NCI-H526 (cell line): Measurements from ENCODE around the gene TEN1.
"Not testable (repeated sequence)": the region's sequence is repeated elsewhere in the genome, so short reads cannot be mapped to it uniquely, and the experiment has no call there.

Experiments
- DNase-seq, 2 experiments: peaks; one replicate each; lab custom pipeline; 2025; lab: John Stamatoyannopoulos, UW

TEN1 gene, protein sequence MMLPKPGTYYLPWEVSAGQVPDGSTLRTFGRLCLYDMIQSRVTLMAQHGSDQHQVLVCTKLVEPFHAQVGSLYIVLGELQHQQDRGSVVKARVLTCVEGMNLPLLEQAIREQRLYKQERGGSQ

DNA sequence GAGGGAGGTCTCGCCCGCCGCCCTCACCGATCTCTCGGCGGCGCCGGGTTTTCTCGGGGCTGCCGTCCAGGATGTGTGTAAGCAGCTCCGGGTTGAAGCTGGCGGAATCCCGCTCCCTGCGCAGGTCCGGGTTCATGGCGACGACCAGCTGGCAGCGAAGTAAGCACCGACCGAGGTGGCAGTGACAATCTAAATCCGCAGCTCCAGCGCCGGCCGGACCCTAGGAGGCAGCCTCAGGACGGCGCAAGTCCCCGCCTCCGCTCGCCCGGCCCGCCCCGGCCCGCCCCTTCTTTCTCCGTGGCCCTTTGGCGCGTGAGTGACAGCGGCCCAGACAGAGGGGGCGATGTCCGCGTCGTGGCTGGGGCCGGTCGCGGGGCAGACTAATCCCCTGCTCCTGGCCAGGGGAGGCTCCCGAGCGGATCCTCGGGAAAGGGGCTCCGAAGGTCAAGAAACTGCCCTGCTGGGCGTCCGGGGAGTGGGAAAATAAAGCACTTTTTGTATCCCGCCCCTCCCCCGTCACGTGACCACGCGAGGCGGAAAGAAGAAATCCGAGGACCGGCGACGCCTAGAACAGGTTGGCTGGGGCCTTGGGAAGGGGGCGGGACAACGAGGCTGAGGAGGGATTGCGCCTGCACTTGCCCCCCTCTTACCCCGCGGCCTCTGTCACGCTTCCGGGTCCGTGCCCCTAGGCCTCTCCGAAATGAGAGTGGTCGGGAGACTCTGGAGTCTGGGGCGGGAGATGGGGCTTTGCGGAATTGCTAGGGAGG, at the start of gene TEN1, which contains the start of gene ACOX1:
Gene TEN1, plus strand, starts transcription at position 303 of the 767 bp plus-strand sequence. CDS start 6,953 bp downstream, outside the sequence.
Gene ACOX1, minus strand, starts transcription at position 229 of the 767 bp plus-strand sequence. Its CDS starts 93 bp downstream, at position 136.
- peak; percentile 95 to 99 for DNase-seq

DNA sequence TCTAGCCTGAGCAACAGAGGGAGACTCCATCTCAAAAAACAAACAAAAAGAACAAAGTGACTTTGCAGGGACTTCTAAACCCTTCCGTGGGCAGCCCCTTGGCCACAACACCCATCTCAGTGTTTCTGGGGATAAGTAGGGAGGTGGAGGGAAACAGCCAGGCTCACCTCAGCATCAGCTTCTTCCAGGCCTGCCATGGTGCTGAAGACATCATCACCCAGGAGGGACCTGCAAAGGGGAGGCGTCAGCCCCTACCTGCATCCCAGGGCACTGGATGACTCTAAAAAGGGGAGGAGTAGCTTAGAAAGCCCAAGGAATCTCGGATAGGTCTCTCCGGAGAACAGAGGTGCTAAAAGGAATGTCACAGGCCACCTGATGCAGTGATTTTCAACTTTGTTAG, 48.0 kb upstream of the TEN1 start:
- DNase-seq, result no peak

DNA sequence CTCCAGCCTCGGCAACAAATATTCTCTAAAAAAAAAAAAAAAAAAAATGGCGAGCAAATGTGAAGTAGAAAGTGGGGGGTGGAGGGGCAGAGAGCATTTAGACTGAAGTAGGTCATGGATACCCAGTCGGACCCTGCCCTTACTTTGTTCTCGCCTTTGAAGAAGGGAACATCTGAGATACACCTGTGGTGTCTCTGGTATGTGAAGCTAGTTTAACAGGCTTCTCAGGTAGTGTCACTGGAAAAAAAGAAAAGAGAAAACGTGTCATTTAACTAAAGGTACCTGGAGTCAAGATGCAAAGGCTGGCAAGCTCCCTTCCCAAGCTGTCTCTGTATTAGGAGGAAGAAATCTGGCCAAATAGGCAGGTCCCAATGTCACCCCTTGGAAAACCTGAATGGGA, 46.2 kb upstream of the TEN1 start:
- no peak for DNase-seq

DNA sequence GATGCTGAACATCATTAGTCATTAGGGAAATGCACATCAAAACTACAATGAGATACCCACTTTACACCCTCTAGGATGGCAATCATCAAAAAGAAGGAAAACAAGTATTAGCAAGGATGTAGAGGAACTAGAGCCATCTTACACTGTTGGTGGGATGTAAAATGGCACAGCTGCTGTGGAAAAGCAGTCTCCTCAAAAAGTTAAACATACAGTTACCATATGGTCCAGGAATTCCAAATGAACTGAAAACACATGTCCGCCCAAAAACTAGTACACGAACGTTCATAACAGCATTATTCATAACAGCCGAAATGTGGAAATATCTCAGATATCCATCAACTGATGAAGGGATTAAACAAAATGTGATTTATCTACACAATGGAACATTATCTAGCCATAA, 45.2 kb upstream of the TEN1 start:
- no peak for DNase-seq

DNA sequence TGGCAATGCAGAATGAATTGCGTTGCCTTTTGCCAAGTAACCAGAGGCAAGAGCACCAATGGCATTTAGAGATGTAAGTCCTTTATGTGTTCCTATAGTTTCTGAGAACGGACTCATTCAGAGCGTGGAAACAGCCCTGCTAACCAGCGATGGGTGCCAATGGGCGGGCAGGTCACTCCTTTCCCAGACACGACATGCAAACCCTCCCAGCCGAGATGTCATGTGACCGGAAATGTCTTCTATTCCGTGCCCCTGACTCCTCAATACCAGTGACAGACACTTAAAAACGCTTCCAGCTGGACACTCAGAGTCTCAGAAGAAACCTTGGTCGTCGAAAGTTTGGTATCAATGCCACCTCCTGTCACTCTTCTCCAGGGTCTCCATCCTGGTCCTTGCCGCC, 41.4 kb upstream of the TEN1 start:
- no peak for DNase-seq

DNA sequence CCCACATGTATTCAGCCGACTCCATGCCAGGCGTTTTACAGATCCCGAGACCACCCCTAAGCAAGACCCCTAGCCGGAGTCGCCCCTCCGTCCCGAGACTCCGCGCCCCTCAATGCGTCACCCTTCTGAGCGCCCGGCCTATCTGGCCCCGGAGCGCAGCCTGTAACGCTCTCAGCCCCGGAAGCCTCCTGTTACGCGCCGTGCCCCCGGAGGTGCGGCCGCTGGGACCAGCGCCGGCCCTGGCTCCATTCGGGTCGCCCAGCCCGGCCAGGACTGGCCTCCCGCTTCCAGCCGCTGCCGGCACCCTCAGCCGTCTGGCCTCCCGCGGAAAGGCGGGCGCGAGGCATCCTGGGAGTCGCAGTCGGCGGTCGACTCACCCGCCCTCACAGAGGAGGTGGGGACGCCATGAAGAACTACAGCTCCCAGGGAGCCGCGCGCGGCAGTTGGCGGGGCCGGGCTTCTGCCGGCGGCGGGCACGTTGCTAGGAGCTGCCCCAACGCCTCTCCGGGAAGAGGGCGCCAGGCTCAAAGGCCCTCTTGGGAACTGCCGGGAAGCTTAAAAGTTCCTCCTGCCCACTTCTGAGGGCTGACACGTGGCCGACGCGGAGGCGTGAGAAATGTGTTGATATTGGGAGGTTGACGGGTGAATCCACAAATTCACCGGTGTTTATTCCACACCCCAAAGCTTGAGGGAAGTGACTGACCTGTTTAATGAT, 38.2 kb upstream of the TEN1 start, which contains the start of gene FBF1:
Gene FBF1, minus strand, starts transcription at position 316 of the 715 bp plus-strand sequence. CDS start 2,893 bp downstream, outside the sequence.
- DNase-seq, result peak; percentile 87 to 98

DNA sequence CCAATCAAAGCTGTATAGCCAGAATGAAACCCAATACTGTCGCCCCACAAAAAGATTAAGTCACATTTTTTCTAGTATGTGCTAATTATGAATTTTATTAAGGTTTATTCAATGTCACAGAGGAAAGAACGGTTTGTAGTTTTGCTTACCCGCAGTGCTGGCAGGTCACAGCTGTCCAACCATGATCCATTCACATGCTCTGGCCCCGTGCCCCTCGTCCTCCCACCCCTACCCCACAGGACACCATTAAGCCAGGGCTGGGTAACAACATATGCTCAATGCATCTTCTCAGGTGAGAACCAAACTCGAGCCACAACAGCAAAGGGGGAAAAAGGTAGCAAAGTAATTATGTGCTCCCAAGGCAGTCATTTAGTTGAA, 37.6 kb upstream of the TEN1 start:
- no peak for DNase-seq

DNA sequence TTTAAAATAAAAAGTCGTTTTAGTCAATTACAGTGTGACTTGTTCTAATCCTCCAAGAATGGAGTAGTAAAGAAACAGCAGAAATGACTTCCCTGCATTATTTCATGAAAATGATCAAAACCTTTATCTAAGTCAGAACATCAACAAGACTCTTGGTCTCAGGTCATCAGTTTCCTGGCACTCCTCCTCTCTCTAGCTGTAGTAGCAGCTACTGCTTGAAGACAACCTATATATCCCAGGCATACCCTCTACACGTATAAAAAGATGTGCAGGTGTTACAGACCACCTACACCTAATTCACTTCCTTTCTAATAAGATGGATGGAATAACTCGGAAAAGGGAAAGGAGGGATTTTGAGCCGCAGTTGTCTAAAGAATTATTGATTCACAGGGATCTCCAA, 36.6 kb upstream of the TEN1 start:
- no peak for DNase-seq

DNA sequence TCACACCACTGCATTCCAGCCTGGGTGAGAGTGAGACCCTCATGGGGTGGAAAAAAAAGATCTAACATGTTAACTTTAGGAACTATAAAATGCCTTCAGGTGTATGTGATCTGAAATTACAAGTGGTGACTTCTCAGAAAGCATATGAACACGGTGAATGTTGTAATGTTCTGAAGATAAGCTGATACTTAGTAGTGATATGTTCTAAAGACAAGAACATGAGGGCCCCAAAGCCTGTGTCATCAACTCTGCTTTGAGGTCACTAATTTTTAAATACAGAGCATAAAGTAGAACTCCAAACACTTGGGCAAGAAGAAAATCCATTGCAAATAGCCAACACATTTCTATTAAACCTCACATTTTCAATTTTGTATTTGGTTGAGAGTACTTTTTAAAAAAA, 35.5 kb upstream of the TEN1 start:
- DNase-seq, result no peak

DNA sequence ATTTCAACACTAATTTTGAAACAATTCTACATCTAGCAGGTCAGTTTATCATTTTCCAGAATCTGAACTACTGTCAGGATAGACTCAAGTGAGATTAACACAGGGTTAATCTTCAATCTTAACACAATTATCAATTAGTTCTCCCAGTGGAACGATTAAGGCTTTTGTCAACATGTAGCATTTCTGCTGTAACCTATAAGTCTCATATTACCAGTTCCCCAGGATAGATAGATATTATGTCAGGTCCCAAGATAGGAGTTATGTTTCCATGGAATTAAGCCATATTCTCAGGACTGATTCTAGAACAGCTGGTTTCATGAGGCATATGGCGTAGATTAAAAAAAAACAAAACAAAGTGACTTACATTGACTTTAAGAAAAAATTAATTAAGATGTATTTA, 33.8 kb upstream of the TEN1 start:
- DNase-seq, result no peak

DNA sequence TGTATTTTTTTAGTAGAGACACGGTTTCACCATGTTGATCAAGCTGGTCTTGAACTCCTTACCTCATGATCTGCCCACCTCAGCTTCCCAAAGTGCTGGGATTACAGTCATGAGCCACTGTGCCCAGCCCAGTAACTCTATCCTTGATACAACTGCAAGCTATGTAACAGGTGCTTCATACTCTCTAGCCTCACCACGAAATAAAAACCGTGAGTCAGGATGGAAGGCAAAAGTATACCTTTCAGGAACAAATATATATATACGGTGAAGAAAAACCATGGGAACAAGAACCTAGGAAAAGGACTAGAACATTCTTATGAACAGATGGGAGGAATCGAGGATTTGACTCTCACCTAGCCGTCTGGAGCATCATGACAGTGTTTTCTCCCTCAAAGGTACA, 28.6 kb upstream of the TEN1 start:
- DNase-seq, result no peak

DNA sequence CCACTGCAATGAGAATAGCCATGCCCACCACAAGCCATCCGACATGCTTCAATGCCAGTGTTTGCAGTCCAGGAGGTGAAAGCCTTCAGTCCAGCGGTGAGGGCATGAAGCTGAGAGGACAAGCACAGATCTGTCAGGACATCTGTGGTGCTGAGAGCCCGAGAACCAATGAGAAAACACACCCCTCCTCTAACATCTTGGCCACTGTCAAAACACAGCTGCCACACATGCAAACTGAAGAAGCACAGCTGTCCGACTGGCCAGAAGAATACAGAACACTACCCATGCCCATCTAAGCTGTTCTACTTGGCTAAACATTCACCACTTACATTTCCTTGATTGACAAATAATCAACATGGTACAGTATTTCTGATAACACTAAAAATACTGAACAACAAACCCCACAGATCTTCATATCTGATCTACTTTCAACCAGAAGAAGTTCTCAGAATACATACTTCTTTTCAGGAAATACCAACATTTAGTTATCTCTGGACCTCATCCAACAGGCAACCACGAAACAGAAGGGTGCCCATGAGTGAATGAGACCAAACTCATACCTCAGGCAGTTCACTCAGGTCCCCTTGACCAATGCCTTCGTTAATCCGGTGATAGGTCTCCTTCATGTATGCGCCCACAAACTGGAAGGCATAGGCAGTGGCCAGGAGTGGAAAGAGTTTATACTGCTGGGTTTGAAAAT, 28.0 kb upstream of the TEN1 start:
- no peak for DNase-seq

DNA sequence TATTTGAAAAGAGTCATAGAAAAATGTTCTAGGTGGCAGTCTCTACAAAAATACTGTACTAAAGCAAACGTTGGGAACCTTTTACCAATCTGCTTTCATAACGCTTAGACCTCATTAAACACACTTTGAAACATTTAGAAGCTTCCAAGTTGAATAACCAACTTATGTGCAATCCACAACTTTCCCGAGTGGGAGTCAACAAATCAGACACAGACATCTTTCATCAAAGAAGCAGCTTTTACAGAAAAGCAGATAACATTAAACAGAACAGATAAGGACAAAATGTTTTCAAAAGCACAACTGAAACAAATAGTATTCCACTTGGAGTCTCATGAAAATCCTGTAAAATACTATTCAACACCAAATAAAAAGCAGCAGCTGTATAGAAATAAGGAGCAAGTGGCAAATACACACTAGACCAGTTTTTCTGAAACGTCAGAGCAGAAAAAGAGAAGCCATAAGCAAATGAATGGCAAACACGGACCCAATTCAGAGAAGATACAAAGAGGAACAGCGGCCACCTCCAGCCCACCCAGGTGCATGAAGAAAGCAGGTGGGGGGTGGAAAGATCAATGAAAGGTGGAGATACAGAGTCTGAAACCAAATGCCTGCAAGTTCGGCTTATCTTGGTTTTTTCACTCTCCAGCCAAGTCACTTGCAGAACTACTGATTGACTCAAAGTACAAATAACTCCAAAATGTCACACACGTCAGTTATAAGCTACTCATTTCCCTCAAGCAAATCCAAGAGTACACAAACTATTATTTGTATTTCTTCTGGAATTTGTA, 19.8 kb upstream of the TEN1 start:
- no peak for DNase-seq

DNA sequence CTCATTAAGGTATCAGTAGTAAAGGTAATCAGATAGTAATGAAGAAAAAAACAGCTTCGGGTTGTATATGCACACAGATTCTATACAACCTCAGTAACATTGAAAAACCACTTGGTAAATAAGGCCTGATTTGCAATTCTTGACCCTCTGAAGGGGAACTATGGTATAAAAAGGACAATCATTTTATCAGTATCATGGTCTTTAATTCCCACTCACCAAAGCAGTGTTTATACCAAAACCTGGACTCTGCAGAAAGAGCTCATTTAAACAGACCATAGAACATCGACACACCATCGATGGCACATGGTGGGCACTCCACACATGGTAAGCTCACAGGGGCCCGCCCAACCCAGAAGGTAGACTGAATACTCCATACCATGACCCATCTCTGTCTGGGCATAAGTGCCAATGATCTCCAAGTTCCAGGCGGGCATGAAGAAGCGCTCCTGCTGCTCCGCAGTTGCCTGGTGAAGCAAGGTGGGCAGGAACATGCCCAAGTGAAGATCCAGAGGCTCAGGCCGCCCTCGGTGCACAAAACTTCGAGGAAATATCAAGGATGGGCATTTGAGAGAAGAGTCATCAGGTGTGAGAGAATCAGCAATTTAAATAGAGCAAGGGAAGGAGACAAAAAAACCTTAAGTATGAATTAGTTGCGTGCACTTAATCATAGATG, 19.1 kb upstream of the TEN1 start:
- no peak for DNase-seq

DNA sequence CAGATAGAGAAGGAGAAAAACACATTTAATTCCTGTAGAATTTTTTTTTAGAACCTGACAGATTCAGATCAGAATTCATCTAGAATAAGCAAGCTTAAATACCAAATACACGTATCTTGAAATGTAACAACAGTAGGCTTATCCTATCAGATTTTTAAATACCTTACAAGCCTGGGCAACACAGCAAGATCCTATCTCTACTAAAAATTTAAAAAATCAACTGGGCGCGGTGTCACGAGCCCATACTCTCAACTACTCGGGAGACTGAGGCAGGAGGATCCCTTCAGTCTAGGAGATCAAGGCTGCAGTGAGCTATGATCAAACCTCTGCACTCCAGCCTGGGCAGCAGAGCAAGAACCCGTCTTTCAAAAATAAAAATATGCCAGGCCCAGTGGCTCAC, 13.6 kb upstream of the TEN1 start:
- DNase-seq, result no peak

DNA sequence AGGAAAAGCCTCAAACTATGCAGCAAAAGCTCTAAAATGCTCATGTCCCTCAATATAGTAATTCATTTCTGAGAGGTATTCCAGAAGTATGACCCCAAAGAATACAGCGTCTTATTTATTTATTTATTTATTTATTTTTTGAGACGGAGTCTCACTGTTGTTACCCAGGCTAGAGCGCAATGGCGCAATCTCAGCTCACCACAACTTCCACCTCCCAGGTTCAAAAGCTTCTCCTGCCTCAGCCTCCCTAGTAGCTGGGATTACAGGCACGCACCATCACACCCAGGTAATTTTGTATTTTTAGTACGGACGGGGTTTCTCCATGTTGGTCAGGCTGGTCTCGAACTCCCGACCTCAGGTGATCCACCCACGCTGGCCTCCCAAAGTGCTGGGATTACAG, 10.0 kb upstream of the TEN1 start:
- not testable (repeated sequence) for DNase-seq

DNA sequence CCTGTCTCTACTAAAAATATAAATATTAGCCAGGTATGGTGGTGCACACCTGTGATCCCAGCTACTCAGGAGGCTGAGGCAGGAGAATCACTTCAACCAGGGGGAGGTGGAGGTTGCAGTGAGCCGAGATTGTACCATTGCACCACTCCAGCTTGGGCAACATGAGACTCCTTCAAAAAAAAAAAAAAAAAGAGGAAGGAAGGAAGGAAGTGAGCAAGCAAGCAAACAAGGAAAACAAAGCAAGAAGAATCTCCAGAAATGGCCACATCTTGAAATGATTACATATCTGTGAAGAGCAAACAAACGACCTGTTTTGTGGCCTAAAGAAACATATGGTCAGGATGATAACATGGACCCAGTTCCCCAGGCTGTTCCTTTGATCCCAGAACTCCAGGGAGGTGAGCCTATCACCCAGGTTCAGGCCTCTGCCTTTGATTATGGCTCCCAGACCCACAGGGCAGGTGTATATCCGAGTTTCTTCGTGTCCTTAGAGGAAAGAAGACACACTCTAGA, 9.0 kb upstream of the TEN1 start:
- DNase-seq, result no peak

DNA sequence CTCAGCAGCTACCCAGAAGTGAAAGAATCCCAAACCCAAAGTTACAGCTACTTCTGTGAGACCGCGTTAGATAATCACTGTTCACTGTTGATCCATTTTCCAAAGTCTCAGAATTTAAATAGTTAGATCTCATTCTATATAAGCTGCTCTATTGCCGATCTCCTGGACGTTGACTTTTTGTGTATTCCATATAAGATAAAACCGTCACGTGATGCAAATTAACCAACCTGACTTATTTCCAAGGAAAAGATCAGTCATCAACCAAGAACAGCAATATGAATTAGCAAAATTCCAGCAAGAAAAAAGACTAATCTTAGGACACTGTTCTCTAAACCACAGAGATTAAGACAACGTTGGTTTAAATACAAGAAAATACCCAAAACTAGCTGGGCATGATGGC, 8.4 kb upstream of the TEN1 start:
- no peak for DNase-seq

DNA sequence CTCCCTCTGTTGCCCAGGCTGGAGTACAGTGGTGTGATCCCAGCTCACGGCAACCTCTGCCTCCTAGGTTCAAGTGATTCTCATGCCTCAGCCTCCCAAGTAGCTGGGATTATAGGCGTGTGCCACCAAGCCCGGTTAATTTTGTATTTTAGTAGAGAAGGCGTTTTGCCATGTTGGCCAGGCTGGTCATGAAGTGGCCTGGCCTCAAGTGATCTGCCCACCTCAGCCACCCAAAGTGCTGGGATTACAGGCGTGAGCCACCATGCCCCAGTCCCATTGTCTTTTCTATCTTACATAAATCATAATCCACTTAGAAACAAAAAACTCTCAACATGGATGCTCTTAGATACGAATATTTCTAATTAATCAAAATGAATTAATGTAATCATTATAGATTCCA, 3.9 kb upstream of the TEN1 start:
- not testable (repeated sequence) for DNase-seq

DNA sequence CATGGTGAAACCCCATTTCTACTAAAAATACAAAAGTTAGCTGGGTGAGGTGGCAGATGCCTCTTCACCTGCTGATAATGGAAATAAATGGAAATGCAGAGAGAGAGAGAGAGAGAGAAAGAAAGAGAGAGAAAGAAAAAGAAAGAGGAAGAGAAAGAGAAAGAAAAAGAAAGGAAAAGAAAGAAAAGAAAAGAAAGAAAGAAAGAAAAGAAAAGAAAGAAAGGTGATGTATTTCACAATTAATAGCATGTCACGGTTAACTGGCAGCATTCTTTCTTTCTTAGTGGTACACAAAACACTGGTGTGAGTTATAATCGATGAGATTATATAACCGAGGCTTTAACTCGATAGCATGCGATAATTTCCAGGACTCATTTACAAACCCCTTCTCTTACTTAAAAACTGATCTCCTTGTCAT, 3.3 kb upstream of the TEN1 start:
- DNase-seq, result no peak
